ENCODE results near the gene SLC22A31.

The SLC22A31 gene

DNA sequence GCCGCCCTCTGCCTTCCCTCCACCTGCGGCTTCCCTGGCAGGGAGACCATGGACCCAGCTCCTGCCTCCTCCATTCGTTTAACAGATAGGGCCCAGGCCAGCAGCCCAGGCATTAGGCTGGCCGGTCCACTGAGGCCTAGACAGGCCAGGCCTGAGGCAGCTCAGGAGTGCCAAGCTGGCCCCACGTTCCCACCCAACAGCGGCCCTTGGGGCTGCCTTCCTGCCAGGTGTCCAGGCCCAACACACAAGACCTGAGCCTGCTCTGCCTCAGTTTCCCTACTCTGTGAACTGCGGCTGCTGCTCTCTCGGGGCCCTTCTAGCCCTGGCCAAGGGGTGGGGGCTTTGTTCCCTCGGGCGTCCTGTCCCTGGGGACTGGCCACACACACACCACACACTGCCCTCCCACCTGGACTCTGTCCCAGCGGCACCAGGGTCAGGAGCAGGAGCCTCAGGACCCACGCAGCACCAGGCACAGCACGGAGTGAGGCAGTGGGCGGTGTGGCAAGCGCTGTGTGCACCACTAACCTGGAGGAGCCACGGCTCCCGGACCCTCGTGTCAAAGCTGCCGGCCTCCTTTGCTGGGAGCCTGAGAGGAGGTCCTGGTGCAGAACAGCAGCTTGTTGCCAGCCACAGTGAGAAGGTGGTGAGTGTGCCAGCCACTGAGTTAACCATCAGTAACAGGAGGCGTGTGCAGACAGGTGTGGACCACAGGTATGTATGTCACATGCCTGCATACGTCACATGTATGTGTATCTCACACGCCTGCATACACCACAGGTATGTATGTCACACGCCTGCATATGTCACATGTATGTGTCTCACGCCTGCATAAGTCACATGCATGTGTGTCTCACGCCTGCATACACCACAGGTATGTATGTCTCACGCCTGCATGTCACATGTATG is 43.3 kb downstream of the SLC22A31 start:
- no peak overlapping the region for H3K4me3 ChIP-seq (ENCODE audit: low read length)
- DNase-seq (ENCODE audit: low read depth, low spot score), result no peak

DNA sequence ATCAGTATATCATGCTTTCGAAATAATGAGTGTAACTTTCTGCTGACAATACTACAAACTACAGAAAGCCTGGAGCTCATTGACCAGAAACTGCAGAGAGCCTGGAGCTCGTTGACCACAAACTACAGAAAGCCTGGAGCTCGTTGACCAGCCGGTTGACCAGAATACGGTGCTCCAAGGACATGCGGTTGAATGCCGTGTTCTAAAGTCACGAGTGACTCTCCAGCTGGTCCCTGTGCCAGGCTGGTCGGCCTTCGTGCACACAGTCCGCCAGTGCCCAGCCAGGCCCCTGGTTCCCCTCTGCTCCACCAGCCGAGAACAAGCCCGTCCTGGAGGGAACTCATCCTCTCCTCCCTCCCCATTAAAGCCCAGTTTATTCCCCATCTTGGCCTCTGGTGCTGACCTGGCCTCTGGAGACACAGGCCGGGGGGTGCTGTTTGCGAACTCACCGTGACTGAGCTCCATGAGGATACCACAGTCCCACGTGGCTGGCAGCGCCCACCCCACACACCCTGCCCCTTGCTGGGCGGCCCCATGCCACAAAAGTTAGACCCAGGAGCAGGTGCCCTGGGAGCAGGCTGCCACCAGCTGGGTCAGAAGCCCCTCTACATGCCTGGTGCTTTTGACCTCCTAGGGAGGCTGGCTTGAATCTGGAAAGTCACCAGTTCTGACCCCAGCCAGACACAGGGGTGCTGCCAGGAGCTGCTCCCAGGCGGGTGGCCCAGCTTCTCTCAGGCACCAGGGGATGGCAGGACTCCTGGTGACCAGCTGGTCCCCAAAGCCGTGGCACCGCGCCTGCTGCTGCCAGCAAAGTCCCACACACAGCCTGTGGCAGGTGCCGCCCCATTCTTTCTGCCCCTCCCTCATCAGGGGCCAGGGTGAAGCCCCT is 44.2 kb downstream of the SLC22A31 start:
- DNase-seq (ENCODE audit: low read depth, low spot score), result no peak
- H3K4me3 ChIP-seq (ENCODE audit: low read length), result no peak overlapping the region

DNA sequence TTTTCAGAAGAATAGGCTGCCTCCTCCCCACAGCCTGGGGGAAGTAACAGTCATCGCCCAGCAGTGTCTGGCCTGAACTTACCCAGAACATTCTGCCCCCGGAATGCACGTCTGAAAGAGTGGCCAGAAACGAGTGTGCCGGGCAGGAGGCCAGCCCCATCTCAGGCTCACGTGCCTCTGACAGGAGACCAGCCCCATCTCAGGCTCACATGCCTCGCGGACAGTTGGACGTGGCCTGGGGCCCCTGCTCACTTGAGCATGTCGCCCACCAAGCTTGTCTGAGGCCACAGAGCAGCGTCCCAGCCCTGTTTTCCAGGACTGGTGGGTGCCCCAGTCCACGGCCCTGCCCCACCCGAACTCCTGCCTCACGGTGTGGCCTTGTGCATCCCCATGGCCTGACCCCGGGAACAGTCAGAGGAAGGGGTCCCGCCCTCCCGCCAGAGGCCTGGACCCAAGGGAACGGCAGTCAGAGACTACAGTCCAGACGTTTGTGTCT is 45.1 kb downstream of the SLC22A31 start:
- no peak for DNase-seq (ENCODE audit: low read depth, low spot score)
- H3K4me3 ChIP-seq (ENCODE audit: low read length), result no peak overlapping the region

DNA sequence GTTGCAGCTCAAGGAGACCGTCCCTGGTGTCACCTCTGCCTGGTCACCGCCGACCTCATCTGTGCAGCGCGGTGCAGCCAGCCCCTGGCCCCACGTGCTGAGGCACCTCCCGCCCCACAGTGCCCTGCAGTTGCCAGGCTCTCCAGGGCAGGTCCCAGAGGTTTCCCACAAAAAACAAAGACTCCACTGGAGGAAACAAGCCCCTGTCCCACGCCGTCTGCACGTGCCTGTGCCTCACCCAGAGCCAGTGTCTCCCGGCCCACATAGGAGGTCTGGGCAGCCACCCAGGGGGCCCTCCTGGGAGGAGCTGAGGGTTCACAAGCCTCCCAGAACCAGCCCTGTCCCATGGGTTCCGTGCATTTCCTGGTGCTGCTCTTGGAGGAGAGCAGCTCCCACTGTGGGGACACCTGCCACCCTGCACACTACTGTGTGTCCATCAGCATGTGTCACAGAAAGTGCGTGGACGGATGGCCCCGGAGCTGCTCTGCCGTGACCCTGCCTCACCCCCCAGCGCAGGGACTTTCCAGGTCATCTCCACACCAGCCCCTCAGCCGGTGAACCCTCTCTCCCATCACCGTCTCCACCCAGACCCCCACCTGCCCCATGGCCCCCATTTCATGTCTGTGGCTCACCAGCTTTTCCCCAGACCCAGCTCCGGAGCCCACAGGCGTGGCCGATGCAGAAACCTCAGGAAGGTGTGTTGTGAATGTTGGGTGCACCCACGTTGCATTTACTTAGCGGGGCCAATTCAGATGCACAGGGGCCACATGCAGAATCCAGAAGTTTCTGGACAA is 45.8 kb downstream of the SLC22A31 start:
- H3K4me3 ChIP-seq (ENCODE audit: low read length), result no peak overlapping the region
- no peak for DNase-seq (ENCODE audit: low read depth, low spot score)

DNA sequence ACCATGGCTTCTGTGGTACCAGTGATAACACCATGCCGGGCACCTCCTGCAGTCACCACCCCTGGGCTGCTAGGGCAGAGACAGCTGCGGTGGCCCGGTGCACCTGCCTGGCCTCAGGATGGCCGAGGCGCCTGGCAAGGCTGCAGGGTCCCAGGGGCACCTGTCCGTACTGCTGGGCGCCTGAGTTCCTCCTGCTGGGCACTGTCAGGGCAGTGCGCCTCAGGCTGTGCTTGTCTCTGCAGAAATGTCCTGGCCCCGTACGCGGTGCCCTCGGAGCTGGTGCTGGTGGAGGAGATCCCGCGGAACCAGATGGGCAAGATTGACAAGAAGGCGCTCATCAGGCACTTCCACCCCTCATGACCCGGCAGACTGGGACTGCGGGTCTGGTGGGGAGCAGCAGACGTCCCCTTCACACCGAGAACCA is 46.5 kb downstream of the SLC22A31 start:
- no peak overlapping the region for H3K4me3 ChIP-seq (ENCODE audit: low read length)
- no peak for DNase-seq (ENCODE audit: low read depth, low spot score)

DNA sequence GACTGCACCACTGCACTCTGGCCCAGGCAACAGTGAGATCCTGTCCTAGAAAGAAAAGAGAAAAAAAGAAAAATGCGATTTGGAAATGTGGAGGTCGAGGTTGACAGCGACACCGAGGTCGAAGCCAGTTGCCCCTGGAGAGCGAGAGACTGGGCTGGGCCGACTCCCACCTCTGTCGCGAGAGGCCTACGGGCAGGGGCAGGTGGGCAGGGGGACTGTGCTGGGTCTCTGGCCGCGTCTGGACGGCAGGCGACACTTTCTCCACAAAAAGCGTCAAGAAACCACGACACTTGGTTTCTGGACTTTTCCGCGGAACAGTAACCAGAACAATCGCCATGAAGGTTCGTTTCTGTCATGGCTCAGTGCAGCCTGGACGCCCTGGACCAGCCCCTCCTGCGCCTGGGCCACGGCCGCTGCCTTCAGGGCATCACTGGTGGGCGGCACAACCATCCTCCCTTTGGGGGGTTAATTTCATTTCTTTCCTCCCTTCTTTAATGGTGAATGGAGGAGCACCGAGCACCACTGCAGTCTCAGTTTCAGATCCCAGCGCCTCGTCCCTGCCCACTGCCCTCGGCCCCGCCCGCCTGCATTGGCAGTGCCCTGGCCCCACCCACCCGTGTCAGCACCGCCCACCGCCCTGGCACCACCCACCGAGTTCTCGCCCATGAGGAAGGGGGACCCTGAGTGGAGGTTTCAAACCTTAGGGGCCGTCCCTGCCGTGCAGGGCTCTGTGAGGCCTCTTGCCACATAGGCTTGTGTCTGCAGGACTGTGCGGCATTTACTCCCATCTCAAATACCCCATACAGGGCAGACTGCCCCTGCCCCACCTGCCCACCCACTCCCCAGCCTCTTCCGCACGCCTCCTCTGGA is 47.3 kb downstream of the SLC22A31 start:
- DNase-seq (ENCODE audit: low read depth, low spot score), result peak; percentile 58
- no peak overlapping the region for H3K4me3 ChIP-seq (ENCODE audit: low read length)

DNA sequence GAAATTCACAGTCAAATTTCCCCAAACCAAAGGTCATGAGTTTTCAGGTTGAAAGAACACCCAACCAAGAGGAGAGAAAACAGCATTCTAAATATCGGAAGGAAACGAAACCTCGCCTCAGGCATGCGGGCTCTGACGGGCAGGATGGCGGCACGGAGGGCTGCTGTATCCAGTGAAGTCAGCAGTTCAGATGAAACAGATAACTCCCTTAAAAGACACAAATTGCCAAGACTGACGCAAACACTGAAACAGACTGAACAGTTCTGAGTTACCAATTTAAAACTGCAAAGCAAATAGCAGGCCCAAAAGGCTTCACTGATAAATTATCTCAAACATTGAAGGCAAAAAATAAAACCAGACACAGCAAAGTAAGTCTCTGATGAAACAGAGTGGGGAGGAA is 49.4 kb downstream of the SLC22A31 start:
- no peak for DNase-seq (ENCODE audit: low read depth, low spot score)

DNA sequence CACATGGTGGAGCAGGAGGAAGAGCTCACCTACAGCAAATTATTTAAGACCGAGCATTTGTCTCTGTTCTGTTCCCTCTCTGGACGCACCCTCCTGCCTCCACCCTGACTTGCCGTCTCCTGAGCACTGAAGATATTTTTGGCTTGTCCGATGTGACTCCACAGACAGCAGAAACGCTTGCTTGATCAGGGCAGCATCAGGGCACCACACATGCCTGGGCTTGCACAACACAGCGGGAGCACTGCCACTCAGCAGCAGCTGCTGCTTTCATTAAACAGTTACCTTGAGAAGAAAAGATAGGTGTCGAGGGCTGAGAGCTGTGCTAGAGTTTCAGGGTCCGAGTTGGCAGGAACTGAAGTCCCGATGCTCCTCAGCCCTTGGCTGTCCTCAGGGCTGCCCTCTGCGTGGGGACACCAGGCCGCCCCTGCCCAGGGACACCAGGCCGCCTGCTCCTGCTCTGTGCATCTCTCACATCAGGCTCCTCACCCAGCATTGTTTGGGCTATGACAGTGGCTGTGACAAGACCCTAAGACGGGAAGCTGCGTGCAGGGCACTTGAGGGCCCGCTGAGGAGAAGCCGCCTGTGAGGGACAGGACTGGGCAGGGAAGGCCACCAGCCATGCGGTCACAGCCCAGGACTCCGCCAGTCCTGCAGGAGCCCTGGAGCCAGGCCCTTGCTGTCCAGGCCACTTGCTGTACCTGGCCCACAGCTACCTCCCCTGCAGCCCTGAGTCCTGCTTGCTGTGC is 50.1 kb downstream of the SLC22A31 start:
- H3K4me3 ChIP-seq (ENCODE audit: low read length), result no peak overlapping the region
- DNase-seq (ENCODE audit: low read depth, low spot score), result no peak

More for the DNA sequence above, 49.4 kb downstream of the SLC22A31 start:
- no peak overlapping the region for H3K4me3 ChIP-seq (ENCODE audit: low read length)

DNA sequence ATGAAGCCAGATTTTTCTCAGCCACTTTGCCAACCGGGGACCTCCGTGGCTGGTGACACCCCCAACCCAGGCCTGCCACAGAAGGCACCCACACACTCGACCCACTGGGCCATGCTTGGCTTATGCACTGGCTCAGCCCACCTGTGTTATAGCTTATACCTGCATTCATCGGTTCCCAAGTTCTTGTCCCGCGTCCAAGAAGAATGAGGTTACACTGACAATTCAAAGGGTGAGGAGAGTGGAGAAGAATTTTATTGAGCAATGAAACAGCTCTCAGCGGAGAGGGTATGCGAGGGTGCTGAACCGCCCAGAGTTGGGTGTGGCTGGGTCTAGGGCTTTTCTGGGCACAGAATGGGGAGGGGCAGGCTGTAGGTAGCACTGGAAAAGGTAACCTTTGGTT is 51.0 kb downstream of the SLC22A31 start:
- no peak for DNase-seq (ENCODE audit: low read depth, low spot score)
- H3K4me3 ChIP-seq (ENCODE audit: low read length), result no peak overlapping the region

DNA sequence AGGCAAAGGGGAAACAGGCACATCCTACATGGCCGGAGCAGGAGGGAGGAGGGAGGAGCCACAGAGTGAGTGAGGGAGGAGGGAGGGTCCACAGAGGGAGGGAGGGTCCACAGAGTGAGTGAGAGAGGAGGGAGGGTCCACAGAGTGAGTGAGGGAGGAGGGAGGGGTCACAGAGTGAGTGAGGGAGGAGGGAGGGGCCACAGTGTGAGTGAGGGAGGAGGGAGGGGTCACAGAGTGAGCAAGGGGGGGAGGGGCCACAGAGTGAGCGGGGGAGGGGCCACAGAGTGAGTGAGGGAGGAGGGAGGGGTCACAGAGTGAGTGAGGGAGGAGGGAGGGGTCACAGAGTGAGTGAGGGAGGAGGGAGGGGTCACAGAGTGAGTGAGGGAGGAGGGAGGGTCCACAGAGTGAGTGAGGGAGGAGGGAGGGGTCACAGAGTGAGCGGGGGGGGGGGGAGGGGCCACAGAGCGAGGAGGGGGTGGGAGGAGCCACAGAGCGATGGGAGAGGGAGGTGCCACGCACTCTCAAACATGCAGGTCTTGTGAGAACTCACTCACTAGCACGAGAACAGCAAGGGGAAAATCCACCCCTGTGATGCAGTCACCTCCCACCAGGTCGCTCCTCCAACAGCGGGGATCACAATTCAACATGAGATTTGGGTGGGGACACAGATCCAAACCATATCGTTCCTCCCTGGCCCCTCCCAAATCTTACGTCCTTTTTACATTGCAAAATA is 53.1 kb downstream of the SLC22A31 start:
- DNase-seq (ENCODE audit: low read depth, low spot score), result no peak
- no peak overlapping the region for H3K4me3 ChIP-seq (ENCODE audit: low read length)

DNA sequence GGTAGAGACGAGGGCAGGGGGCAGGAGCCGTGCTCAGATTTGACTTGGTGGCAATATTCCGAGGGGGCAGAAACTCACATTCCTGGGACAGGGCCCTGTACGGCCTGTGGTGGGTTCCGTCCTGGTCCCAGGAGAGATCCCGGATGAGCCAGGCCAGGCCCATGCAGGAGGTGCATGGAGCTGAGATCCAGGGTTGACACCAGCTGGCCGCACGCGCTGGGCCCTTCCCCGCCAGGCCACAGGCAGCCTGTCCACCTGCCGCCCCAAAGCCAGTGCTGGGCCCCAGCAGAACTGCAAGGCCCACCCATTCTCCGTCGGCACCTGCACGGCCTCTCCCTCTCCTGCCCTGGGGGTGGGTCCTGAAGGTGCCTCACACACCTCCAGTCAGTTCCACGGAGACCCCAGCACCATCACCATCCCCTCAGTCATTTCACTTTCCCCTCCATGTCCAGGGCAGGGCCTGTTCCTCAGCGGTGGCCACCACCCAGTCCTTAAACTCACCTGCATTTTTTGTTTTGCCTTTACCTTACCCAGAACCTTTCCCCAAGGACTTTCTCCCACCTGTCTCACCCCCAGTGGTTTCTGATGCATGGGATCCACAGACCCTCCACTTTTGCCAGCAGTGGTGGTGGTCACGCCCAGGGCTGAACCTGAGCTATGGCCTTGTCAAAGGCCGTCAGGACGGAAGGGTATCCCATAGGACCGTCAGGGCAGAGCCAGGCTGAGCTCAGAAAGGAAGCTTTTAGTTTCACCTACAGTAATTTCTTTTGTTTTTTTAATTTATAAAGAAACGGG is 53.9 kb downstream of the SLC22A31 start:
- no peak for DNase-seq (ENCODE audit: low read depth, low spot score)
- H3K4me3 ChIP-seq (ENCODE audit: low read length), result no peak overlapping the region
